Progenitor cell of endocrine pancreas (in vitro differentiated cells): Measurements from ENCODE around the gene CCDC122. TPM values are rescaled to one million over a fixed set of nuclear protein-coding genes. Genes with fewer than 3 reads are reported as not detected.

Experiments
- DNase-seq: peaks from one replicate; pipeline ENCODE4 v3.0.0; 2021; ENCODE audit warnings: low spot score; ENCODE audit not compliant: unreplicated experiment
- H3K27ac Mint-ChIP-seq: 2 replicates; pipeline ENCODE4 v1.8.0; 2021; ENCODE audit warnings: mild to moderate bottlenecking, moderate library complexity, mixed read lengths
- H3K27me3 Mint-ChIP-seq: 2 replicates; pipeline ENCODE4 v1.8.0; 2021; ENCODE audit warnings: mixed read lengths
- H3K36me3 Mint-ChIP-seq: 2 replicates; pipeline ENCODE4 v1.8.0; 2022; ENCODE audit warnings: mixed read lengths; ENCODE audit not compliant: insufficient read depth
- H3K4me1 Mint-ChIP-seq: 2 replicates; pipeline ENCODE4 v1.8.0; 2021; ENCODE audit warnings: low read depth, mixed read lengths
- H3K4me3 Mint-ChIP-seq: 2 replicates; pipeline ENCODE4 v1.8.0; 2021; ENCODE audit warnings: low read depth, mild to moderate bottlenecking, moderate library complexity, mixed read lengths
- H3K9me3 Mint-ChIP-seq: 2 replicates; pipeline ENCODE4 v1.8.0; 2021; ENCODE audit warnings: low read depth, mixed read lengths
- total RNA-seq: library from RNA; stranded (reverse); gene quantifications from 2 replicates; pipeline ENCODE4 v1.2.1, GENCODE V29; 2021
- TF ChIP-seq, protein P1 (sequence below): fragments of 200-600 bp; sonication (generic); IDR thresholded peaks from one replicate; pipeline ENCODE4 v1.5.0; 2021; ENCODE audit warnings: antibody characterized with exemption, mild to moderate bottlenecking; ENCODE audit not compliant: unreplicated experiment

Gene CCDC122
- total RNA-seq, 1 donor from 2014 or later, result 12.4 TPM

DNA sequence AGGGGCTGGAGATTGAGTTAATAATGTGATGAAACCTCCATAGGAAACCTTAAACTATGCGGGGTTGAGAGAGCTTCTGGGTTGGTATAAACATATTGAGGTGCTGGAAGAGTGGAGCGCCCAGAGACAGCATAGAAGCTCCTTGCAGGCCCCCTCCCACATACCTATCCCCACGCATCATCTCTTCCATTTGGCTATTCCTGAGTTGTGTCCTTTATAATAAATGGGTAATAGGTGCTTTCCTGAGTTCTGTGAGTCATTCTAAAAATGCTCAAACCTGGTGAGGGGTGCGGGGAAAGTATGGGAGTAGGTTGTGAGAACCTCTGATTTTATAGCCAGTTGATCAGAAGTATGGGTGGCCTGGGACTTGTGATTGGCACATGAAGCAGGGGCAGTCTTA, 14.6 kb downstream of the CCDC122 start:
- Mint-ChIP-seq H3K4me1 (no peaks in the 10 kb centered on the region), H3K27me3 (no peaks in the 10 kb centered on the region), H3K36me3 (peaks cover 18% of the 10 kb centered on the region), H3K9me3 (peaks cover 3% of the 10 kb centered on the region), H3K4me3 (no peak overlapping the region), H3K27ac (no peak overlapping the region)
- DNase-seq, result no peak
- TF ChIP-seq, protein P1, sequence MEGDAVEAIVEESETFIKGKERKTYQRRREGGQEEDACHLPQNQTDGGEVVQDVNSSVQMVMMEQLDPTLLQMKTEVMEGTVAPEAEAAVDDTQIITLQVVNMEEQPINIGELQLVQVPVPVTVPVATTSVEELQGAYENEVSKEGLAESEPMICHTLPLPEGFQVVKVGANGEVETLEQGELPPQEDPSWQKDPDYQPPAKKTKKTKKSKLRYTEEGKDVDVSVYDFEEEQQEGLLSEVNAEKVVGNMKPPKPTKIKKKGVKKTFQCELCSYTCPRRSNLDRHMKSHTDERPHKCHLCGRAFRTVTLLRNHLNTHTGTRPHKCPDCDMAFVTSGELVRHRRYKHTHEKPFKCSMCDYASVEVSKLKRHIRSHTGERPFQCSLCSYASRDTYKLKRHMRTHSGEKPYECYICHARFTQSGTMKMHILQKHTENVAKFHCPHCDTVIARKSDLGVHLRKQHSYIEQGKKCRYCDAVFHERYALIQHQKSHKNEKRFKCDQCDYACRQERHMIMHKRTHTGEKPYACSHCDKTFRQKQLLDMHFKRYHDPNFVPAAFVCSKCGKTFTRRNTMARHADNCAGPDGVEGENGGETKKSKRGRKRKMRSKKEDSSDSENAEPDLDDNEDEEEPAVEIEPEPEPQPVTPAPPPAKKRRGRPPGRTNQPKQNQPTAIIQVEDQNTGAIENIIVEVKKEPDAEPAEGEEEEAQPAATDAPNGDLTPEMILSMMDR, result no peak

DNA sequence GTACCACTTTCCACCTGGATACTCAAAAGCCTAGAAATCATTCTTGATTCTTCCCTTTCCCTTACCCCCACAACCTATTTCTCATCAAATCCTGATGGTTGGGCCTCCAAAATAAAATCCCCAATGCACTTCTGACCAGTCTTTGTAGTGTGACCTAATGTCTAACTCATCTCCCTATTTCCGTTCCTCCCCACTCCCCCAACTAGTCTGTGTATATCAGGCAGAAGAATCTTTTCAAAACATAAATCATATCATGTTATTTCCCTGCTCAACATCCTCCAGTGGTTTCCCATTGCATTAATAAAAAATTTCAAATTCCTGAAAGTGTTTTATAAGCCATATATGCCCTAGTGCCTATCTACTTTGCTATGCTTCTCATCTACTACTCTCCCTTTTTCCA, 17.7 kb downstream of the CCDC122 start:
- H3K9me3 Mint-ChIP-seq, result peaks cover 3% of the 10 kb centered on the region
- no peaks in the 10 kb centered on the region for H3K4me1 Mint-ChIP-seq
- no peak overlapping the region for H3K4me3 Mint-ChIP-seq
- TF ChIP-seq, protein P1, result no peak
- H3K36me3 Mint-ChIP-seq, result peaks cover 18% of the 10 kb centered on the region
- no peak for DNase-seq
- no peaks in the 10 kb centered on the region for H3K27me3 Mint-ChIP-seq
- no peak overlapping the region for H3K27ac Mint-ChIP-seq

DNA sequence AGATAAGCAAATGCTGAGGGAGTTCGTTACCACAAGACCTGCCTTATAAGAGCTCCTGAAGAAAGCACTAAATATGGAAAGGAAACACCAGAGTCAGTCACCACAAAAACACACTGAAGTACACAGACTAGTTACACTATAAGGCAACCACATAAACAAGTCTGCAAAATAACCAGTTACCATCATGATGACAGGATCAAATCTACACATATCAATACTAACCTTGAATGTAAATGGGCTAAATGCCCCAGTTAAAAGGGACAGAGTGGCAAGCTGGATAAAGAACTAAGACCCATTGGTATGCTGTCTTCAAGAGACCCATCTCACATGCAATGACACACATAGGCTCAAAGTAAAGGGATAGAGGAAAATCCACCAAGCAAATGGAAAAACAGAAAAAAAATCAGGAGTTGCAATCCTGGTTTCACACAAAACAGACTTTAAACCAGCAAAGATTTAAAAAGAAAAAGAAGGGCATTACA, 26.6 kb downstream of the CCDC122 start:
- Mint-ChIP-seq H3K9me3 (peaks cover 58% of the 10 kb centered on the region), H3K27me3 (no peaks in the 10 kb centered on the region), H3K27ac (no peak overlapping the region), H3K4me1 (no peaks in the 10 kb centered on the region), H3K36me3 (peaks cover 71% of the 10 kb centered on the region), H3K4me3 (no peak overlapping the region)
- no peak for DNase-seq
- TF ChIP-seq, protein P1, result no peak

DNA sequence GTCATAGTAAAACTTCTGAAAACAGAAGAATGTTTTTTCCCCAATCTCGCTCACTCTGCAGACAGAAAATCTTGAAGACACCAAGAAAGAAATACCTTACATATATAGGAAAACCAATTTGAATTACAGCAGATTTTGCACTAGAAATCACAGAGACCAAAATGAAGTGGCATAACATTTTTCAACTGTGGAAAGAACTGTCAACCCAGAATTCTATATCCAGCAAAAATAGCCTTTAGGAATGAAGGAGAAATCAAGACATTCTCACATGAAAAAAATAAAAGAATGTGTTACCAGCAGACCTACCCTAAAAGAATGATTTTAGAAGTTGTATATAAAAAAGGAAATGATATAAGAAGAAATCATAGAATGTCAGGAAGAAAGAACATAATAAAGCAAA, 28.7 kb downstream of the CCDC122 start:
- TF ChIP-seq, protein P1, result no peak
- no peak overlapping the region for H3K27ac Mint-ChIP-seq
- H3K4me3 Mint-ChIP-seq, result no peak overlapping the region
- H3K4me1 Mint-ChIP-seq, result no peaks in the 10 kb centered on the region
- peaks cover 68% of the 10 kb centered on the region for H3K36me3 Mint-ChIP-seq
- no peaks in the 10 kb centered on the region for H3K27me3 Mint-ChIP-seq
- peaks cover 56% of the 10 kb centered on the region for H3K9me3 Mint-ChIP-seq
- no peak for DNase-seq

DNA sequence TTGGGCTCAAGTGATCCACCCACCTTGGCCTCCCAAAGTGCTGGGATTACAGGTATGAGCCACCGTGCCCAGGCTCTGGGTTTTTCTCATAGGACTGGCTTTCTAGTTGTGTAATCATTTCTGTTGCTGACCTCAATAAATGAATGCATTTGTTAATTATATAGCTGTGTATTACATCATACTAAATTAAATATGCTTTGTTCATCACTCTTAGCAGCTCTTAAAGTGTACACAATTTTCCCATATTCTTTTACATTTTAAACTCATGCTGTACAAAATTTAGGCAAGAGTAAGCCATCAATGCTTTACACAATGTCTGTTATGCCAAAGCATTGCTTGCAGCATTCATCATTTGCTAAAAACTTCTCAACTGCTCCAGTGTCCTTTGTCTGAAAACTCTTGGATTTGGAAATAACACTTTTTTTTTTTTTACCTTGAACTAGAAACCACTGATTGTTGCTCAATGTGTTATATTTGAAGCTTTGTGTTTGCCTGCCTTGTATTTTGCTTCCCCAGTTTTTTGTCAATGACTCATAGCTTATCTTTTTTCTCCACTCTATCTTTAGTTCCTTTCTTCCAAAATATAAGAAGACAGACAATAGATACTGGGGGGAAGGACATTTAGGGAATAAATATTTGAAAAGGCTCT, 31.4 kb downstream of the CCDC122 start:
- Mint-ChIP-seq H3K4me1 (no peaks in the 10 kb centered on the region), H3K4me3 (no peak overlapping the region), H3K27me3 (no peaks in the 10 kb centered on the region), H3K9me3 (peaks cover 34% of the 10 kb centered on the region), H3K36me3 (peaks cover 44% of the 10 kb centered on the region), H3K27ac (no peak overlapping the region)
- TF ChIP-seq, protein P1, result no peak
- no peak for DNase-seq
